HG03439 (cell line): ENCODE data around the gene HLA-A.
"Not testable (repeated sequence)": the region's sequence is repeated elsewhere in the genome, so short reads cannot be mapped to it uniquely, and the experiment has no call there.

Source experiments
- ATAC-seq: cut with Tn5 transposase; IDR thresholded peaks from one replicate; pipeline ENCODE4 v1.9.1; 2021; ENCODE audit warnings: mild to moderate bottlenecking, moderate library complexity; ENCODE audit not compliant: unreplicated experiment

The HLA-A gene

DNA sequence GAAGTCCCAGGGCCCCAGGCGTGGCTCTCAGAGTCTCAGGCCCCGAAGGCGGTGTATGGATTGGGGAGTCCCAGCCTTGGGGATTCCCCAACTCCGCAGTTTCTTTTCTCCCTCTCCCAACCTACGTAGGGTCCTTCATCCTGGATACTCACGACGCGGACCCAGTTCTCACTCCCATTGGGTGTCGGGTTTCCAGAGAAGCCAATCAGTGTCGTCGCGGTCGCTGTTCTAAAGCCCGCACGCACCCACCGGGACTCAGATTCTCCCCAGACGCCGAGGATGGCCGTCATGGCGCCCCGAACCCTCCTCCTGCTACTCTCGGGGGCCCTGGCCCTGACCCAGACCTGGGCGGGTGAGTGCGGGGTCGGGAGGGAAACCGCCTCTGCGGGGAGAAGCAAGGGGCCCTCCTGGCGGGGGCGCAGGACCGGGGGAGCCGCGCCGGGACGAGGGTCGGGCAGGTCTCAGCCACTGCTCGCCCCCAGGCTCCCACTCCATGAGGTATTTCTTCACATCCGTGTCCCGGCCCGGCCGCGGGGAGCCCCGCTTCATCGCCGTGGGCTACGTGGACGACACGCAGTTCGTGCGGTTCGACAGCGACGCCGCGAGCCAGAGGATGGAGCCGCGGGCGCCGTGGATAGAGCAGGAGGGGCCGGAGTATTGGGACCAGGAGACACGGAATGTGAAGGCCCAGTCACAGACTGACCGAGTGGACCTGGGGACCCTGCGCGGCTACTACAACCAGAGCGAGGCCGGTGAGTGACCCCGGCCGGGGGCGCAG lies at the start of gene HLA-A:
Gene HLA-A, plus strand, starts transcription at position 258 of the 778 bp plus-strand sequence. Its CDS starts 22 bp downstream, at position 280.
- peak; percentile 84 for ATAC-seq

- ATAC-seq: no peak
Observed at GRCh38 chr6:29892696-29893095, 49.6 kb upstream of the HLA-A start.

DNA sequence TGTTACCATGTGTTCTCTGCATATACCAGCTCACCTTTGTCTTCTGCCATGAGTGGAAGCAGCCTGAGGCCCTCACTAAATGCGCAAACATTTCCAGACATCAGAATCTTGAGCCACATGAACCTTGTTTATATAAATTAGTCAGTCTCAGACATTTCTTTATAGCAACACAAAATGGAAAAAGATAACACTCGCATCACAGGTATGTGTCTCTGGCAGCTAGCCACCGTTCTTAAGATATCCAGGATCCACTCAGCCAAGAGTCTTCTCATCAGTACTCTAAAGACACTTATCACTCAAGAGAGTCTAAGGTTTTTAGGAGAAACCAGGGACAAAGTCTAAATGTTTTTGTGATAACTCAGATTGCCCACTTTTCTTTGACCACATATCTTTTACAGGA lies 43.1 kb upstream of the HLA-A start:
- no peak for ATAC-seq

DNA sequence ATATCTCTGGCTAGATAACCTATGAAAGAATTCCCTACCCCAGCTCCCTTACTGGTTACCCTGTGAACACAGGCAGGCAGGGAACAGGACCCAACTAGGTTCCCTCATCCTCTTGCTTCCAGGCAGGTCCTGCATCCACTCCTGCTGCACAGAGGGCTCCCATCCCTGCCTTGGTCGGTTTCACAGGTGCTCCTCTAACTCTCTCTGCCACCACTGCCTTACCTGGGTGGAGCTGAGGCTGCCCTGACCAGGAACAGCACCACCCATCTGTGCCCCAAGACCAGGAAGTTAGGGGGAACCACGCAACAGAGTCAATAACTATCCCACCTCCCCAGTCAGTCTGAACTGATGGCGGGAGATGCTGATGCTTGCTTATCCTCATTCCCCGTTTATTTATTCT lies 37.0 kb upstream of the HLA-A start:
- no peak for ATAC-seq

DNA sequence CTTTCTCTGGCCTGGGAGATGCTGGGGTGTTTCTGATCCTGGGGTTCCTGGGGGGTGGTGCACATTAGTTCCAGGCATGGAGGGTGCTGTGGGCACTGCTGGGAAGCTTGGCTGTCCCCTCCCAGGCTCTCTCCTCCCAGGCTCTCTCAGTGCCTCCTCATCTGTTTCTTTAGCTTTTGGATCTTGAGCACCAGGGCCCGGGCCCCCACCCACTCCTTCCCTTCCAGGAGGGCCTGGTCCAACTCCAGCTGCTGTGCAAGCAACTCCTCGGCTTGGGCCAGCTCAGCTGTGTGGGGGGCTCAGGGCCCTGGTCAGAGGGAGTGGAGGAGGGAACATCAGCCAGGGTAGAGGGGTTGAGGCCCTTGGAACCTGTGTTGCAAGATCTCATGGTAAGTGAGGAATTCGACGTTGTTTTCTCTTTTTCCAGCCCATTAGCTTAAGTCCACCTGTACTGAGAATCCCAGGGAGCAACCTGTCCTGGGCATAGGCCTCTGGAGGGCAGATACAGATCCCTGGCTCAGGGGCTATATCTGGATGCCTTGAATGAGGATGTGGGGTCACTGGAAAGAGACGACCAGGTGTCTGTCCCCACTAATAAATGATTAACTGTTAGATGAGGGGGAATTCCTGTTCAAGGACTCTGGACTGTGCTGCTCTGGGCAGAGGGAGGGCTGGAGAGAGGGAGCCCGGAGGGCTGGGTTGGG lies 34.5 kb upstream of the HLA-A start:
- no peak for ATAC-seq

- ATAC-seq: no peak
Observed at GRCh38 chr6:29908341-29908662, 34.0 kb upstream of the HLA-A start.

DNA sequence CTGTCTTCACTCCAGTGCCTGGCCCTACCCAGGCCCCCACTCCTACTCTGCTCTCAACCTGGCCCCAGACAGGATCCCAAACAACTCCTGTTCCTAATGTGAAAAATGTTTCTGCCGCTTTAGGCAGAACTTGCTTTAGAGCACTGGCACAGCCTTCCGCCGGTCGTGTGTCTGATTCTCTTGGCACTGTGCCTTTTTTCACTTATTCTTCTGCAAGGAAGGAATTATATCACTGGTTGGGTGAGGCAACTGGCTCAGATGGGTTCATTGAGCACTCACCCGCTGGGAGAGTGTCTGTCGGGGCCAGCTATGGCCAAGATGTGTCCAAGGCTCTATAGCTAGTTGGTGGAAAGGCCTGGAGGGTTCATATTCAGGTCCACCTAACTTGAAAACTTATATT lies 33.6 kb upstream of the HLA-A start:
- no peak for ATAC-seq

DNA sequence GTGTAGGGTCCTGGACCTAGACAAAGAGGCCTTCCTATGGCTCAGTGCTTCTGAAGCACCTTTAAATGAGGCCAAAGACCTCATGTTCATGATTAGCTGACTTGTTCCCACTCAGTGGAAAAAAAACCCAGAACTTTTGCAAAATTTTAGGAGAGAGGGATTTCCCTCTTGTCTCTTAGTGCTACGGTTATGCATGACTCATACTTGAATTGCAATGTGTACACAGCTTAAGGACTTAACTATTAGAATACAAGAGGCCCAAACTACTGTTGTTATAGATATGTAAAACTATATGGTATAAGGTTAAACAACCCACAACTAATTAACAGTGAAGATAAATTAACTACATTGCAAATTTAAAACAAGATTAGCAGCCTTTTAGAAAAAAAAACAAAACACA lies 32.3 kb upstream of the HLA-A start:
- no peak for ATAC-seq

GRCh38 chr6:29912840-29913239 lies 29.5 kb upstream of the HLA-A start:
- no peak for ATAC-seq

DNA sequence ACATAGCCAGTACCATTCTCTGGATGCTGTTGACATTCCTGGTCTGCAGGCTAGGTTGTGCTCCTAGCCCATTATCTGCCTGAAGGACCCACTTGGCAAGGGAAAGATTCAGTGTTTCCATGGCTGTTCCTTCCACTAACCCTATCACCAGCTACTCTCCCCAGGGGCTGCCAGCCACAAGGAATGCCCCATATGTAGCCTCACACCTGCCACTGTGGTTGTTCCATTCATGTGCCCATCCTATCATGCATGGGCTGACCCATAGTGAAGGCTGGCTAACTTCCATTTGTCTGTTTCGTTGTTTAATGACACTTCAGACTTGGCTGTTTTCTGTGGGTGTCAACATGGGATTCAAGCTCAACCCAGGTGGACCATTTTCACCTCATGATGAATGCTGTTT lies 25.6 kb upstream of the HLA-A start:
- ATAC-seq: no peak

DNA sequence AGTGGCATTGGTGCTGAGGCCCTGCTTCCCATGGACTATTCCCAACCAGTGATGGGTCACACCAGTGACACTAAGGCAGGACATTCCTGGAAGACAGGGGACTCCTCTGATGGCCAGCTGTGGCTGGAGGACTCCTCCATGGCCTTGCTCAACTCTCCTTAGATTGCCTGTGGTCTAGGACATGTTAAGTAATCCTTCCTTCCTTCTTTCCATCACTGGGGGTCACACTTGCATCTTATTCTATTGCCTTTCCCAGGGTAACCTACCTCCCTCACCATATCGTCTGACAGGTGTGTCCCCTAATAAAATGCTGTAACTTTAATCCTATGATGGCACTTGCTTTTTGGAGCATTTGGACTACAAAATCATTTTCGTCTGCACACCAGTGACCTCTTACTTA lies 24.5 kb upstream of the HLA-A start:
- ATAC-seq: no peak

- ATAC-seq: no peak
Observed at GRCh38 chr6:29919506-29920445, 22.6 kb upstream of the HLA-A start.

DNA sequence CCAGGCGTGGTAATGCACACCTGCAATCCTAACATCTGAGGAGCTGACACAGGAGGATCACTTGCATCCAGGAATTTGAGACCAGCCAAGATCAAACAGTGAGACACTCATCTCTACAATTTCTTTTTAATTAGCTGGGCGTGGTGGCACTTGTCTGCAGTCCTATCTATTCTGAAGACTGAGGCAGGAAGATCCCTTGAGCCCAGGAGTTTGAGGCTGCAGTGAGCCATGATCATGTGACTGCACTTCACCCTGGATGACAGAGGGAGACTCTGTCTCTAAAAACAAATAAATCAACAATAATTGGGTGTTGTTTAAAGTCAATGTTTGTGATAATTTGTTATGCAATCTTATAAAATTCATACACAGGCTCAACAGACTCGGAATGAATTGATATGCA lies 18.0 kb upstream of the HLA-A start:
- no peak for ATAC-seq

DNA sequence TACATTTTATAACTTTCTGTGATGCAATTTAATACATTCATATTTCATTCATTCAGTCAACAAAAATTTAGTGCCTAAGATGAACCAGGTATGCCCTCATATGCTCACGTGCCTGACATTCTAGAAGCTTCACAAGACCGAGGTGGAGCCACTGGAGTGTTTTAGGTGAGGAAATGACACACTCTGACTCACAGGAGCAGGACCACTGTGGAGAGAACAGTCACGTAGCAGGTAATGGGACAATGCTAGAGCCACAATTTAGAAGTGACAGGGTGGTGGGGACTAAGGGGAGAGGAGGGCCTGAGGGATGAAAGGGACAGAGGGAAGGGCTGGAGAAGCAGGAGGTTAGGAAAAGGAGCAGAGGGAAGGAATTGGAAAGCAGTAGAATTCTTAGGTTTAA lies 17.6 kb upstream of the HLA-A start:
- ATAC-seq: no peak

GRCh38 chr6:29925321-29925720 lies 17.0 kb upstream of the HLA-A start:
- ATAC-seq: no peak

DNA sequence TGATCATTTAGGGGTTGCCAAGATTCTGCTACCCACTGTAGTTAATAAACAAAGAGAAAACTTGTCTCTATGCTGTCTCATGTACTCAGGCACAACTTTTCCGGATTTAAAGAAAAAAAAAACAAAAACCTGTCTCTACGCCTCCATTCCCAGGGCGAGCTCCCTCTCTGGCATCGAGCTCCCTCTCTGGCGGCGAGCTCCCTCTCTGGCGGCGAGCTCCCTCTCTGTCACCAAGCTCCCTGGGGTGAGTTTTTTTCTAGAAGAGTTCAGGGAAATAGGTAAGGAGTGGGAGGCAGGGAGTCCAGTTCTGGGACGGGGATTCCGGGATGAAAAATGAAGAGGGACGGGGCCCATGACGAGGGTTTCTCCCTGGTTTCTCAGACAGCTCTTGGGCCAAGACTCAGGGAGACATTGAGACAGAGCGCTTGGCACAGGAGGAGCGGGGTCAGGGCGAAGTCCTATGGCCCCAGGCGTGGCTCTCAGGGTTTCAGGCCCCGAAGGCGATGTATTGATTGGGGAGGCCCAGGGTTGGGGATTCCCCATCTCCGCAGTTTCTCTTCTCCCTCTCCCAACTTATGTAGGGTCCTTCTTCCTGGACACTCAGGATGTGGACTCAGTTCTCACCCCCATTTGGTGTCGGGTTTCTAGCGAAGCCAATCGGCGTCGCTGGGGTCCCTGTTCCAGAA lies 16.5 kb upstream of the HLA-A start:
- ATAC-seq: peak; percentile 38

- ATAC-seq: peak; percentile 59
Observed at GRCh38 chr6:29926413-29927274, 15.7 kb upstream of the HLA-A start.

GRCh38 chr6:29927275-29927569 lies 15.1 kb upstream of the HLA-A start:
- no peak for ATAC-seq

DNA sequence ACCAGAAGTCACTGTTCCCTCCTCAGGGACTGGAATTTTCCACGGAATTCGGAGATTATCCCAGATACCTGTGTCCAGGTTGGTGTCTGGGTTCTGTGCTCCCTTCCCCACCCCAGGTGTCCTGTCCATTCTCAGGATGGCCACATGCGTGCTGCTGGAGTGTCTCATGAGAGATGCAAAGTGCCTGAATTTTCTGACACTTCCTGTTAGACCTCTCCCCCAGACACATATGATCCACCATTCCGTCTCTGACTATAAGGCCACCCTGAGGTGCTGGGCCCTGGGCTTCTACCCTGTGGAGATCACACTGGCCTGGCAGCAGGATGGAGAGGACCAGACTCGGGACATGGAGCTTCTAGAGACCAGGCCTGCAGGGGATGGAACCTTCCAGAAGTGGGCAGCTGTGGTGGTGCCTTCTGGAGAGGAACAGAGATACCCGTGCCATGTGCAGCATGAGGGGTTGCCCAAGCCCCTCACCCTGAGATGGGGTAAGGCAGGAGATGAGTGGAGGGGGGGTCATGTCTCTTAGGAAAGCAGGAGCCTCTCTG lies 14.4 kb upstream of the HLA-A start:
- no peak for ATAC-seq

DNA sequence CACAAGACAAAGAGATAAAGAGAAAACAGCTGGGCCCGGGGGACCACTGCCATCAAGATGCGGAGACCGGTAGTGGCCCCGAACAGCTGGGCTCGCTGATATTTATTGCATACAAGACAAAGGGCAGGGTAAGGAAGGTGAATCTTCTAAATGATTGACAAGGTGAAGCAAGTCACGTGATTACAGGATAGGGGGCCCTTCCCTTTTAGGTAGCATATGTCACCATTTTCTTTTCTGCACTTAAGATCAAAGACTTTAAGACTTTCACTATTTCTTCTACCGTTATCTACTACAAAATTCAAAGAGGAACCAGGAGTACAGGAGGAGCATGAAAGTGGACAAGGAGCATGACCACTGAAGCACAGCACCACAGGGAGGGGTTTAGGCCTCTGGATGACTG lies 12.3 kb upstream of the HLA-A start:
- ATAC-seq: not testable (repeated sequence)
